Superior temporal gyrus (tissue), 1 donor: ENCODE measurements around the gene PADI3.

ENCODE experiments used
- DNase-seq: peaks from one replicate; pipeline ENCODE4 v3.0.0-alpha.2; 2016; ENCODE audit errors: extremely low spot score

The PADI3 gene

GRCh38 chr1:17272066-17272465, 23.2 kb downstream of the PADI3 start:
- no peak for DNase-seq

- DNase-seq = no peak
Measured at GRCh38 chr1:17272646-17273045, 23.7 kb downstream of the PADI3 start.

GRCh38 chr1:17273096-17273495, 24.2 kb downstream of the PADI3 start:
- no peak for DNase-seq

GRCh38 chr1:17274186-17275170, 25.6 kb downstream of the PADI3 start:
- no peak for DNase-seq

GRCh38 chr1:17276568-17276967, 27.7 kb downstream of the PADI3 start:
- no peak for DNase-seq

GRCh38 chr1:17277511-17278159, 28.7 kb downstream of the PADI3 start:
- no peak for DNase-seq

- no peak for DNase-seq
Measured at GRCh38 chr1:17278996-17279830, 30.3 kb downstream of the PADI3 start.

GRCh38 chr1:17280436-17280835, 31.5 kb downstream of the PADI3 start:
- no peak for DNase-seq

- no peak for DNase-seq
Measured at GRCh38 chr1:17280894-17281293, 32.0 kb downstream of the PADI3 start.

- DNase-seq = no peak
Measured at GRCh38 chr1:17281775-17282181, 32.9 kb downstream of the PADI3 start.

GRCh38 chr1:17282836-17283235, 33.9 kb downstream of the PADI3 start:
- DNase-seq = no peak

GRCh38 chr1:17286646-17287045, 37.7 kb downstream of the PADI3 start:
- no peak for DNase-seq

GRCh38 chr1:17287130-17287776, 38.4 kb downstream of the PADI3 start:
- no peak for DNase-seq

GRCh38 chr1:17289721-17290120, 40.8 kb downstream of the PADI3 start:
- no peak for DNase-seq

GRCh38 chr1:17290553-17290952, 41.7 kb downstream of the PADI3 start:
- no peak for DNase-seq

- DNase-seq = no peak
Measured at GRCh38 chr1:17292299-17293160, 43.6 kb downstream of the PADI3 start.

- DNase-seq = no peak
Measured at GRCh38 chr1:17293681-17294425, 45.0 kb downstream of the PADI3 start.

- no peak for DNase-seq
Measured at GRCh38 chr1:17295292-17295691, 46.4 kb downstream of the PADI3 start.

- DNase-seq = no peak
Measured at GRCh38 chr1:17296086-17296485, 47.2 kb downstream of the PADI3 start.

- no peak for DNase-seq
Measured at GRCh38 chr1:17297991-17298390, 49.1 kb downstream of the PADI3 start.
